HL-60 (cell line): Measurements from ENCODE around the gene NFATC4.

Experiments used
- DNase-seq, 2 experiments: peaks; one replicate each; pipeline ENCODE4 v3.0.0-alpha.2; 2010 to 2020; ENCODE audit warnings: low read depth in 1 of 2, low spot score in 1 of 2
- H3K27ac ChIP-seq: fragments of 250-450 bp; sonication (Bioruptor Pico); replicated peaks from 2 replicates; pipeline ENCODE4 v1.5.1; 2020; ENCODE audit warnings: mild to moderate bottlenecking, moderate library complexity
- H3K27me3 ChIP-seq: fragments of 250-450 bp; sonication (Bioruptor Pico); 2 replicates; pipeline ENCODE4 v1.5.1; 2021; ENCODE audit warnings: mild to moderate bottlenecking, moderate library complexity; ENCODE audit not compliant: insufficient read depth, poor library complexity, severe bottlenecking
- H3K4me3 ChIP-seq: replicated peaks from 2 replicates; pipeline ENCODE4 v1.5.1; 2011; ENCODE audit warnings: mild to moderate bottlenecking, control low read depth, low read length; ENCODE audit not compliant: insufficient read depth
- GABPA ChIP-seq: IDR thresholded peaks from 2 replicates; pipeline ENCODE4 v1.6.1; 2012; ENCODE audit warnings: low read depth
- POLR2AphosphoS5 ChIP-seq: IDR thresholded peaks from 2 replicates; pipeline ENCODE4 v1.6.1; 2012; ENCODE audit warnings: low read depth
- REST ChIP-seq: IDR thresholded peaks from 2 replicates; pipeline ENCODE4 v1.6.1; 2012; ENCODE audit warnings: low read depth; ENCODE audit not compliant: insufficient replicate concordance
- SPI1 ChIP-seq: IDR thresholded peaks from 2 replicates; pipeline ENCODE4 v1.6.1; 2012; ENCODE audit warnings: low read depth, mild to moderate bottlenecking, borderline replicate concordance
- TF ChIP-seq, protein P1 (sequence below): IDR thresholded peaks from one replicate; pipeline ENCODE4 v1.5.1; 2011; ENCODE audit warnings: low read length, control low read depth, inconsistent platforms; ENCODE audit not compliant: insufficient read depth

Gene NFATC4

GRCh38 chr14:24366721-24367513, 1.1 kb upstream of the NFATC4 start:
- no peak overlapping the region for H3K27ac ChIP-seq
- H3K27me3 ChIP-seq, result peaks cover 34% of the 10 kb centered on the region
- no peak for DNase-seq
- no peak overlapping the region for H3K4me3 ChIP-seq
- TF ChIP-seq POLR2AphosphoS5, result no peak
- no peak for TF ChIP-seq SPI1
- TF ChIP-seq, protein P1, sequence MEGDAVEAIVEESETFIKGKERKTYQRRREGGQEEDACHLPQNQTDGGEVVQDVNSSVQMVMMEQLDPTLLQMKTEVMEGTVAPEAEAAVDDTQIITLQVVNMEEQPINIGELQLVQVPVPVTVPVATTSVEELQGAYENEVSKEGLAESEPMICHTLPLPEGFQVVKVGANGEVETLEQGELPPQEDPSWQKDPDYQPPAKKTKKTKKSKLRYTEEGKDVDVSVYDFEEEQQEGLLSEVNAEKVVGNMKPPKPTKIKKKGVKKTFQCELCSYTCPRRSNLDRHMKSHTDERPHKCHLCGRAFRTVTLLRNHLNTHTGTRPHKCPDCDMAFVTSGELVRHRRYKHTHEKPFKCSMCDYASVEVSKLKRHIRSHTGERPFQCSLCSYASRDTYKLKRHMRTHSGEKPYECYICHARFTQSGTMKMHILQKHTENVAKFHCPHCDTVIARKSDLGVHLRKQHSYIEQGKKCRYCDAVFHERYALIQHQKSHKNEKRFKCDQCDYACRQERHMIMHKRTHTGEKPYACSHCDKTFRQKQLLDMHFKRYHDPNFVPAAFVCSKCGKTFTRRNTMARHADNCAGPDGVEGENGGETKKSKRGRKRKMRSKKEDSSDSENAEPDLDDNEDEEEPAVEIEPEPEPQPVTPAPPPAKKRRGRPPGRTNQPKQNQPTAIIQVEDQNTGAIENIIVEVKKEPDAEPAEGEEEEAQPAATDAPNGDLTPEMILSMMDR, result no peak
- no peak for TF ChIP-seq REST
- TF ChIP-seq GABPA, result no peak

DNA sequence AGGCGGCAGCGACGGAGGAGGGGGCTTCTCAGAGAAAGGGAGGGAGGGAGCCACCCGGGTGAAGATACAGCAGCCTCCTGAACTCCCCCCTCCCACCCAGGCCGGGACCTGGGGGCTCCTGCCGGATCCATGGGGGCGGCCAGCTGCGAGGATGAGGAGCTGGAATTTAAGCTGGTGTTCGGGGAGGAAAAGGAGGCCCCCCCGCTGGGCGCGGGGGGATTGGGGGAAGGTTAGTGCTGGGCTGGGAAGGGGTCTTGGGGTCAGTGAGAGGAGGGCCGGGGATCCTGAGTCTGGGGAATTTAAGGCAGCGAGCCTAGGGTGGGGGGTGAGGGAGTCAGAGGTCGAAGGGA, 203 bp downstream of the NFATC4 start:
- no peak overlapping the region for H3K4me3 ChIP-seq

More for the DNA sequence above, 203 bp downstream of the NFATC4 start:
- DNase-seq, result no peak
- peaks cover 34% of the 10 kb centered on the region for H3K27me3 ChIP-seq
- no peak for TF ChIP-seq REST
- TF ChIP-seq POLR2AphosphoS5, result no peak
- TF ChIP-seq SPI1, result no peak
- no peak for TF ChIP-seq GABPA
- TF ChIP-seq, protein P1, result no peak
- no peak overlapping the region for H3K27ac ChIP-seq
